ENCODE measurements around the gene ADCY5.

DNA sequence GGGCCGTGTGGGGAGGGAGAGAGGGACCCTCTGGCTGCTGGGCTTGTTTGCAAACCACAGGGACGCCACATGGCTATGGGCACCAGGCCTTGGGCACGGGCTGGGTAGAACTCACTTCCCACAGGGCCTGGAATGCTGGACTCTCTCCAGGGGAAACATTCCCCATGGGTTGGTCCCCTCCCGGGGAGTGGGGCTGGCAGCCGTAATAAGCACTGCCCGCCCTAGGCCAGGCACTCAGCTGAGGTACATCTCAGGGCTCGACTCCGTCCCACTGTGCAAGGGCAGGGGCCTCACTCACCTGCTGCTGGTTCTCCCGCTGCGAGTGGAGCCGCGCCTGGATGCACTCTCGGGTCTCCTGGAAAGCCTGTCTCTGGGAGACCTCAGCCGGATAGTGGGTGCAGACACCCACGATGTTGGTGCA, 96.7 kb downstream of the ADCY5 start:
- TF ChIP-seq, protein P1, sequence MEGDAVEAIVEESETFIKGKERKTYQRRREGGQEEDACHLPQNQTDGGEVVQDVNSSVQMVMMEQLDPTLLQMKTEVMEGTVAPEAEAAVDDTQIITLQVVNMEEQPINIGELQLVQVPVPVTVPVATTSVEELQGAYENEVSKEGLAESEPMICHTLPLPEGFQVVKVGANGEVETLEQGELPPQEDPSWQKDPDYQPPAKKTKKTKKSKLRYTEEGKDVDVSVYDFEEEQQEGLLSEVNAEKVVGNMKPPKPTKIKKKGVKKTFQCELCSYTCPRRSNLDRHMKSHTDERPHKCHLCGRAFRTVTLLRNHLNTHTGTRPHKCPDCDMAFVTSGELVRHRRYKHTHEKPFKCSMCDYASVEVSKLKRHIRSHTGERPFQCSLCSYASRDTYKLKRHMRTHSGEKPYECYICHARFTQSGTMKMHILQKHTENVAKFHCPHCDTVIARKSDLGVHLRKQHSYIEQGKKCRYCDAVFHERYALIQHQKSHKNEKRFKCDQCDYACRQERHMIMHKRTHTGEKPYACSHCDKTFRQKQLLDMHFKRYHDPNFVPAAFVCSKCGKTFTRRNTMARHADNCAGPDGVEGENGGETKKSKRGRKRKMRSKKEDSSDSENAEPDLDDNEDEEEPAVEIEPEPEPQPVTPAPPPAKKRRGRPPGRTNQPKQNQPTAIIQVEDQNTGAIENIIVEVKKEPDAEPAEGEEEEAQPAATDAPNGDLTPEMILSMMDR (IDR thresholded peaks at IDR 0.05; ENCODE audit: borderline replicate concordance, extremely low read depth, low read length, poor library complexity, severe bottlenecking): no peak
- no peak for TF ChIP-seq EZH2 (IDR thresholded peaks at IDR 0.05; ENCODE audit: borderline replicate concordance, low read depth, low read length, severe bottlenecking)
